MM.1S (cell line): Measurements from ENCODE around the gene ASXL1.

Experiments
- EZH2 ChIP-seq: fragments of 300-600 bp; sonication (generic); optimal IDR thresholded peaks from 2 replicates; pipeline ENCODE3; 2017; ENCODE audit warnings: low read depth, mild to moderate bottlenecking, antibody characterized with exemption, low read length, mixed read lengths
- TF ChIP-seq, protein P1 (sequence below): fragments of 300-600 bp; sonication (generic); IDR thresholded peaks from 2 replicates; pipeline ENCODE4 v1.5.1; 2016; ENCODE audit warnings: antibody characterized with exemption, low read length, mixed read lengths

DNA sequence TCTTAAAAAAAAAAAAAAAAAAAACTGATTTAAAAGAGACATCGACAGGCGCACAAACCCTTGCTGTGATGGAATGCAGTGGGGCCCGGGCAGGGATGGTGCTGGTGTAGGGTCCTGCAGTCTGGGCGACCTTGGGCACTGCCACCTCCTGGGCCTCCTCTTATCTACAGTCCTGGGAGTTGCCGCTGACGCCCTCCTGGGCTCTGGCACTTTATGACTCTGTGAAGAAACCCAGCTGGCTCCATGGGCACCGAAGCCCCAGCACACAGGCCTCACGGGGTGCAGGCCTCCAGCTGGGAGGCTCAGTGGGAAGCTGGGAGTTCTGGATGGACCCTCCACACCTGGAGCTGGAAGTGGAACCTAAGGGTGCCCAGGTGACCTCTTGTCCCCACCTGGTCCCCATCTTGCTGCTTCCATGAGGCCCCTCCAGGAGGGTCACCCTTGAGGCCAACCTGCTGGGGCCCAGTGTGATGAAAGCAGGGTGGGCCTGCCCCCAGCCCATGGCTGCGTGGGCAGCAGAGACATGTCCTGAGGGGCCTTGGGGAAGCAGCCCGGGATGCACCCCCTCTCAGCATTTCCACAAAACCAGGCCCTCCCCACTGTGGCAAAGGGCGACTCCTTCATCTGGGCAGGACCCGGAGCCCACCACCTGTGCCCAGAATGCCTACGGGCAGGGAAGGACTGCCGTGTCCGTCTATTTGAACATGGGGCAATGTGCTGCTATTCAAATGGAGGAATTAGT, 104.9 kb downstream of the ASXL1 start:
- TF ChIP-seq, protein P1, sequence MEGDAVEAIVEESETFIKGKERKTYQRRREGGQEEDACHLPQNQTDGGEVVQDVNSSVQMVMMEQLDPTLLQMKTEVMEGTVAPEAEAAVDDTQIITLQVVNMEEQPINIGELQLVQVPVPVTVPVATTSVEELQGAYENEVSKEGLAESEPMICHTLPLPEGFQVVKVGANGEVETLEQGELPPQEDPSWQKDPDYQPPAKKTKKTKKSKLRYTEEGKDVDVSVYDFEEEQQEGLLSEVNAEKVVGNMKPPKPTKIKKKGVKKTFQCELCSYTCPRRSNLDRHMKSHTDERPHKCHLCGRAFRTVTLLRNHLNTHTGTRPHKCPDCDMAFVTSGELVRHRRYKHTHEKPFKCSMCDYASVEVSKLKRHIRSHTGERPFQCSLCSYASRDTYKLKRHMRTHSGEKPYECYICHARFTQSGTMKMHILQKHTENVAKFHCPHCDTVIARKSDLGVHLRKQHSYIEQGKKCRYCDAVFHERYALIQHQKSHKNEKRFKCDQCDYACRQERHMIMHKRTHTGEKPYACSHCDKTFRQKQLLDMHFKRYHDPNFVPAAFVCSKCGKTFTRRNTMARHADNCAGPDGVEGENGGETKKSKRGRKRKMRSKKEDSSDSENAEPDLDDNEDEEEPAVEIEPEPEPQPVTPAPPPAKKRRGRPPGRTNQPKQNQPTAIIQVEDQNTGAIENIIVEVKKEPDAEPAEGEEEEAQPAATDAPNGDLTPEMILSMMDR, result no peak
- no peak for TF ChIP-seq EZH2
